H1 (cell line): ENCODE results near the gene ZNF532. TPM values are rescaled to one million over a fixed set of nuclear protein-coding genes. Genes with fewer than 3 reads are reported as not detected.

Experiments used
- CTCF ChIA-PET: fragments of 300-600 bp; sonication (Branson Sonifier 250); formaldehyde crosslinking; loops from one replicate; lab custom pipeline; 2021; ENCODE audit not compliant: partially characterized antibody; lab: Charles Lee
- POLR2A ChIA-PET: fragments of 300-600 bp; sonication (Branson Sonifier 250); formaldehyde crosslinking; loops from one replicate; lab custom pipeline; 2021; ENCODE audit warnings: inconsistent platforms; ENCODE audit not compliant: partially characterized antibody; lab: Charles Lee
- DNase-seq, 2 experiments: peaks; one replicate each; pipeline versions ENCODE4 v3.0.0 to v3.0.0-alpha.2; 2010 to 2022; ENCODE audit warnings: low spot score in 2 of 2, low read depth in 1 of 2, mixed read lengths in 1 of 2
- FAIRE-seq: peaks from 2 replicates; lab custom pipeline; 2011; peaks lifted over from hg19 to GRCh38; lab: Jason Lieb, UNC
- H2AFZ ChIP-seq: 2 replicates; pipeline ENCODE4 v1.8.1; 2012; ENCODE audit warnings: low read length, inconsistent platforms
- H2AK5ac ChIP-seq: 2 replicates; pipeline ENCODE4 v1.6.1; 2013; ENCODE audit warnings: low read depth, low read length
- H2BK120ac ChIP-seq: replicated peaks from 2 replicates; pipeline ENCODE3; 2013; ENCODE audit warnings: low read depth, low read length, inconsistent platforms
- H2BK12ac ChIP-seq: 2 replicates; pipeline ENCODE4 v1.6.1; 2013; ENCODE audit warnings: low read depth, low read length
- H2BK15ac ChIP-seq: 2 replicates; pipeline ENCODE4 v1.6.1; 2013; ENCODE audit warnings: low read length
- H2BK20ac ChIP-seq: 2 replicates; pipeline ENCODE4 v1.6.1; 2013; ENCODE audit warnings: low read length
- H2BK5ac ChIP-seq: 2 replicates; pipeline ENCODE4 v1.6.1; 2013; ENCODE audit warnings: low read depth, low read length
- H3K14ac ChIP-seq: 2 replicates; pipeline ENCODE4 v1.6.1; 2013; ENCODE audit warnings: inconsistent platforms; ENCODE audit not compliant: insufficient read length
- H3K18ac ChIP-seq: 2 replicates; pipeline ENCODE4 v1.6.1; 2013; ENCODE audit warnings: low read length; ENCODE audit errors: extremely low read depth
- H3K23ac ChIP-seq: 2 replicates; pipeline ENCODE4 v1.6.1; 2013; ENCODE audit warnings: inconsistent platforms; ENCODE audit not compliant: insufficient read length
- H3K23me2 ChIP-seq: 2 replicates; pipeline ENCODE4 v1.6.1; 2013; ENCODE audit warnings: low read depth, low read length
- H3K27ac ChIP-seq: 2 replicates; pipeline ENCODE4 v1.6.1; 2011; ENCODE audit warnings: low read depth, low read length, inconsistent platforms
- H3K27me3 ChIP-seq, 4 experiments: replicated peaks in 1 of 4; 1 replicate in 1 of 4; 2 replicates in 3 of 4; pipeline versions ENCODE4 v1.6.1 to v1.8.1; 2011 to 2013; ENCODE audit warnings: low read length in 3 of 4, mild to moderate bottlenecking in 3 of 4, inconsistent platforms in 2 of 4, mixed read lengths in 2 of 4, moderate library complexity in 1 of 4; ENCODE audit not compliant: control insufficient read depth in 3 of 4, insufficient read depth in 3 of 4; ENCODE audit errors: extremely low read depth in 1 of 4
- H3K36me3 ChIP-seq, 4 experiments: 2 replicates each; pipeline versions ENCODE4 v1.6.1 to v1.8.1; 2011 to 2013; ENCODE audit warnings: mild to moderate bottlenecking in 4 of 4, low read length in 3 of 4, moderate library complexity in 2 of 4, control low read depth in 1 of 4, inconsistent platforms in 1 of 4; ENCODE audit not compliant: insufficient read depth in 4 of 4, control insufficient read depth in 2 of 4
- H3K4ac ChIP-seq: replicated peaks from 2 replicates; pipeline ENCODE3; 2013; ENCODE audit warnings: low read length, low read depth, mixed read lengths, inconsistent platforms; ENCODE audit not compliant: insufficient read length
- H3K4me1 ChIP-seq, 4 experiments: replicated peaks in 1 of 4; 1 replicate in 1 of 4; 2 replicates in 3 of 4; pipeline versions ENCODE4 v1.6.1 to v1.8.1; 2011 to 2013; ENCODE audit warnings: low read length in 3 of 4, inconsistent platforms in 2 of 4, mixed read lengths in 1 of 4; ENCODE audit not compliant: insufficient read depth in 4 of 4, control insufficient read depth in 3 of 4
- H3K4me2 ChIP-seq, 2 experiments: 2 replicates each; pipeline versions ENCODE4 v1.6.1 to v1.8.1; 2011 to 2013; ENCODE audit warnings: low read depth in 2 of 2, low read length in 2 of 2, control low read depth in 1 of 2, inconsistent platforms in 1 of 2, mild to moderate bottlenecking in 1 of 2; ENCODE audit not compliant: insufficient read depth in 1 of 2
- H3K4me3 ChIP-seq, 4 experiments: fragments of 200-600, 300-600 bp in 1 of 4; sonication (generic), shearing (Covaris generic), sonication (Bioruptor Twin) in 1 of 4; 2 replicates each; pipeline versions ENCODE4 v1.5.1 to v1.8.1; 2011 to 2016; ENCODE audit warnings: low read length in 4 of 4, low read depth in 3 of 4, control low read depth in 2 of 4, inconsistent platforms in 2 of 4, mild to moderate bottlenecking in 2 of 4, mixed read lengths in 1 of 4, moderate library complexity in 1 of 4; ENCODE audit not compliant: insufficient read depth in 2 of 4; ENCODE audit errors: extremely low read depth in 1 of 4
- H3K56ac ChIP-seq: replicated peaks from 2 replicates; pipeline ENCODE3; 2013; ENCODE audit warnings: low read depth, mild to moderate bottlenecking, mixed read lengths, low read length, inconsistent platforms; ENCODE audit not compliant: insufficient read length
- H3K79me1 ChIP-seq: 2 replicates; pipeline ENCODE4 v1.6.1; 2013; ENCODE audit warnings: low read depth, low read length, control low read depth
- H3K79me2 ChIP-seq, 2 experiments: 2 replicates each; pipeline versions ENCODE4 v1.6.1 to v1.8.1; 2012 to 2013; ENCODE audit warnings: low read length in 2 of 2, mild to moderate bottlenecking in 2 of 2, inconsistent platforms in 1 of 2; ENCODE audit not compliant: insufficient read depth in 2 of 2, control insufficient read depth in 1 of 2
- H3K9ac ChIP-seq, 4 experiments: replicated peaks in 1 of 4; 1 replicate in 1 of 4; 2 replicates in 3 of 4; pipeline versions ENCODE4 v1.6.1 to v1.8.1; 2011 to 2013; ENCODE audit warnings: low read depth in 3 of 4, low read length in 3 of 4, control low read depth in 2 of 4, mild to moderate bottlenecking in 2 of 4, moderate library complexity in 2 of 4, inconsistent platforms in 1 of 4; ENCODE audit errors: extremely low read depth in 1 of 4
- H3K9me3 ChIP-seq, 2 experiments: 2 replicates each; pipeline versions ENCODE4 v1.6.1 to v1.8.1; 2012 to 2013; ENCODE audit warnings: mild to moderate bottlenecking in 2 of 2, moderate library complexity in 2 of 2, control low read depth in 1 of 2, inconsistent platforms in 1 of 2, low read depth in 1 of 2, low read length in 1 of 2, mixed read lengths in 1 of 2; ENCODE audit not compliant: insufficient read depth in 2 of 2
- H4K20me1 ChIP-seq, 2 experiments: replicated peaks in 1 of 2; 2 replicates each; pipeline versions ENCODE3 to v1.8.1; 2011 to 2013; ENCODE audit warnings: inconsistent platforms in 2 of 2, low read length in 2 of 2, mild to moderate bottlenecking in 1 of 2; ENCODE audit not compliant: insufficient read depth in 2 of 2, control insufficient read depth in 1 of 2
- H4K5ac ChIP-seq: 2 replicates; pipeline ENCODE4 v1.6.1; 2013; ENCODE audit warnings: low read length, low read depth, mixed read lengths, inconsistent platforms; ENCODE audit not compliant: insufficient read length
- H4K8ac ChIP-seq: 2 replicates; pipeline ENCODE4 v1.8.0; 2013; ENCODE audit warnings: mild to moderate bottlenecking, moderate library complexity, low read length, inconsistent platforms; ENCODE audit not compliant: insufficient read depth; ENCODE audit errors: extremely low read depth
- H4K91ac ChIP-seq: replicated peaks from 2 replicates; pipeline ENCODE3; 2013; ENCODE audit warnings: low read length, mixed read lengths, inconsistent platforms; ENCODE audit not compliant: insufficient read length
- EGR1 ChIP-seq: IDR thresholded peaks from 2 replicates; pipeline ENCODE4 v1.6.1; 2011; ENCODE audit warnings: low read depth, low read length, borderline replicate concordance
- NANOG ChIP-seq: IDR thresholded peaks from 2 replicates; pipeline ENCODE4 v1.6.1; 2011; ENCODE audit warnings: low read length, low read depth, mild to moderate bottlenecking, inconsistent platforms; ENCODE audit not compliant: insufficient read depth, poor library complexity, severe bottlenecking
- POLR2A ChIP-seq, 2 experiments: IDR thresholded peaks; 1 replicate in 1 of 2; 2 replicates in 1 of 2; pipeline ENCODE4 v1.6.1; 2011; ENCODE audit warnings: low read depth in 2 of 2, low read length in 2 of 2, mild to moderate bottlenecking in 2 of 2; ENCODE audit errors: control extremely low read depth in 1 of 2
- SIN3A ChIP-seq, 2 experiments: IDR thresholded peaks in 1 of 2; conservative IDR thresholded peaks in 1 of 2; 2 replicates each; pipeline ENCODE4 v1.6.1; 2011 to 2012; ENCODE audit warnings: low read length in 2 of 2, improper control_type of control experiment in 1 of 2, low read depth in 1 of 2, mild to moderate bottlenecking in 1 of 2
- TAF1 ChIP-seq: IDR thresholded peaks from 2 replicates; pipeline ENCODE4 v1.6.1; 2011; ENCODE audit warnings: mild to moderate bottlenecking, low read depth, low read length
- TAF7 ChIP-seq: optimal IDR thresholded peaks from 2 replicates; pipeline ENCODE3; 2011; ENCODE audit warnings: low read depth, mild to moderate bottlenecking, inconsistent platforms, low read length, moderate library complexity, borderline replicate concordance
- TBP ChIP-seq: IDR thresholded peaks from 2 replicates; pipeline ENCODE4 v1.6.1; 2011; ENCODE audit warnings: low read depth, low read length, improper control_type of control experiment
- WGBS, 2 experiments: shearing (Covaris generic) in 1 of 2; methylation state at CpG; one replicate each; pipeline versions ENCODE4 v1.1.6 to v1.1.7; 2013 to 2015; ENCODE audit warnings: low lambda C conversion rate in 2 of 2, mixed read lengths in 2 of 2, inconsistent platforms in 1 of 2, low coverage in 1 of 2, missing lambda C conversion rate in 1 of 2; ENCODE audit not compliant: insufficient replicate concordance in 2 of 2, insufficient coverage in 1 of 2, insufficient read length in 1 of 2; ENCODE audit errors: extremely low coverage in 1 of 2, missing lambda C conversion rate in 1 of 2; 5-methylcytosine and 5-hydroxymethylcytosine counted together
- polyA plus RNA-seq, 7 experiments: library from polyadenylated mRNA; depleted of rRNA in 3 of 7; stranded (reverse) in 5 of 7; unstranded in 2 of 7; fragments of >200 nt in 5 of 7; fragments of 200-250 nt in 2 of 7; gene quantifications; 1 replicate in 5 of 7; 2 replicates in 1 of 7; 4 replicates in 1 of 7; pipeline versions ENCODE4 v1.2.1 to v1.2.3, GENCODE V29; 2011 to 2013; ENCODE audit warnings: missing spikeins in 2 of 7, mixed read lengths in 2 of 7
- total RNA-seq: library from RNA; stranded (reverse); fragmentation: NEBNext Ultra II Directional; extraction: Animal tissue kit (Norgen Biotek cat#: 25700); gene quantifications from 2 replicates; pipeline ENCODE4 v1.2.1, GENCODE V29; 2021

The ZNF532 gene
- total and polyA plus RNA-seq, 2 of the 8 experiments (the other 6 are each of a cell fraction or from before 2014, with no cell fraction given): 143 to 240 TPM

DNA sequence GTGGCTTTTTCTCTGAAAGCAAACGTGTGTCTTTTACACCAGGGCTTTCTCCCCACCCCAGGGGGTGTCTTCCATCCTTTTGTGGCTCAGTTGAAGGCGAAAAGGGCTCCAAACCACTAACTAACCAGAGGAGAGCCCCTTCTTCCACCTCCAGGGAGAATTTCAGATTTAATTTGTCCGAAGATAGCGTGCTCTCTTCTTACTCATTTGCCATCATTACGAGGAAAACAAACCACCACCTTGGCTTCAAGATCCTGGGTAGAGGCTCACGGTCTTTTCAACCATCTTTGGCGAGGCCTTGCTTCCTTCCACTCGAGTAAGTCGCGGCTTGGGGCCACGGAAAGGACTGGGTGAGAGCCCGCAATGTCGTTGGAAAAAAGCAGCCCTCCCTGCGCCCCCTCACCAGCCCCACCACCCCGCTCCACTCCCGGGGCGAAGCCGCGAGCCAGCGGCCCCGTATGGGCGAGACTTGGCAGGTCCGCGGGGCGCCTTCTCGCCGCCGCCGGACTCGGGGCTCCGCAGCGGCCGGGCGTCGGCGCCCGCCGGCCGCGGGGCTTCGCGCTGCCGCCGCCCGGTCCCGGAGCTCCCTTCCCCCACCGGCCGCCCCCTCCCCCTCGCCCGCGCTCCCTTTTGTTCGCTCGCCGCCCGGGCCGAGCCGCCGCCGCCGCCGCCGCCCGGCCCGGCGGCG is 1.7 kb upstream of the ZNF532 start:
- Histone ChIP-seq H3K4me3 (peak overlapping the region; percentile 48 to 94 (median 77)), H3K18ac (peak overlapping the region; percentile 99), H3K23me2 (peaks cover 8% of the 10 kb centered on the region), H3K9me3 (no peaks in the 10 kb centered on the region), H3K79me2 (peaks cover 19 to 53% of the 10 kb centered on the region in 2 experiments), H3K4me1 (peaks cover 30 to 61% (median 45%) of the 10 kb centered on the region in 4 experiments), H2AK5ac (peak overlapping the region; percentile 97; the same call in 1 of the 2 replicates), H3K4me2 (peak overlapping the region; percentile 77 to 84), H2BK120ac (peak overlapping the region; percentile 80), H3K4ac (peak overlapping the region; percentile 69), H4K91ac (peak overlapping the region; percentile 96), H2BK15ac (no peak overlapping the region), H2BK12ac (peak overlapping the region; percentile 99; the same call in 1 of the 2 replicates), H4K8ac (peak overlapping the region; percentile 96; the same call in 1 of the 2 replicates), H3K9ac (peak overlapping the region; percentile 87 to 99 (median 97)), H2BK20ac (peak overlapping the region; percentile 8; the same call in 1 of the 2 replicates), H3K27ac (peak overlapping the region; percentile 92), H3K79me1 (no peaks in the 10 kb centered on the region; the same call in 1 of the 2 replicates), H3K14ac (no peak overlapping the region), H4K20me1 (no peaks in the 10 kb centered on the region), H3K23ac (no peak overlapping the region), H4K5ac (peak overlapping the region; percentile 97), H3K56ac (peak overlapping the region; percentile 77), H3K27me3 (no peaks in the 10 kb centered on the region), H3K36me3 (peaks cover 6 to 31% (median 15%) of the 10 kb centered on the region in 4 experiments), H2AFZ (no peak overlapping the region), H2BK5ac (peak overlapping the region; percentile 99)
- ChIA-PET CTCF (interaction anchor here (0.6 to 1.9 kb wide), 5 partner anchors 15 to 80 kb away, joined by 3 to 10 read pairs (median 4); no protein-coding TSS in a partner anchor), POLR2A (interaction anchor here (1.1 to 29.3 kb wide), 12 partner anchors 11 to 277 kb away, joined by 3 to 622 read pairs (median 9); no protein-coding TSS in a partner anchor)
- peak; percentile 47; the same call in 1 of the 2 replicates for TF ChIP-seq TAF1
- 0 out of 4 replicates have a peak, but pooled peaks of 1 of the 2 experiments have one; percentile 24 for TF ChIP-seq SIN3A (conservative IDR thresholded peaks at IDR 0.05 in 1 of 2, IDR thresholded peaks at IDR 0.05 in 1 of 2; ENCODE audit: low read depth in 1 of 2, low read length in 2 of 2)
- TF ChIP-seq POLR2A (IDR thresholded peaks at IDR 0.05; ENCODE audit: control extremely low read depth in 1 of 2, low read depth in 2 of 2, low read length in 2 of 2): peak; percentile 24 to 74
- TF ChIP-seq TAF7: peak; percentile 76
- TF ChIP-seq NANOG: no peak
- 0 out of 2 replicates have a peak, but pooled peaks have one; percentile 29 for TF ChIP-seq TBP
- TF ChIP-seq EGR1: no peak
- FAIRE-seq (no peak), DNase-seq (peak in 1 of 2 experiments; percentile 64)
- 0% methylated on average over 6 of the region's 66 CpGs; no CpG with 5 or more reads in 1 of the 2 experiments for WGBS, 2 experiments
